ENCODE results near the gene LAT. TPM values are rescaled to one million over a fixed set of nuclear protein-coding genes. Genes with fewer than 3 reads are reported as not detected.

Gene LAT
- total and polyA plus RNA-seq, 7 donors = 1.4 to 26.2 (median 7.1) TPM

GRCh38 chr16:28986046-28986445 lies 1.2 kb downstream of the LAT start:
- peaks cover 0 to 4% (median 3%) of the 10 kb centered on the region in 4 donors for H3K9me3 ChIP-seq
- H3K27me3 ChIP-seq = no peaks in the 10 kb centered on the region
- intact Hi-C loops (cut with DNase I) = no loop called here
- TF ChIP-seq POLR2A (IDR thresholded peaks at IDR 0.05) (no peak), CTCF (IDR thresholded peaks at IDR 0.05) (no peak), POLR2AphosphoS5 (IDR thresholded peaks at IDR 0.05) (no peak), EP300 (IDR thresholded peaks at IDR 0.05) (no peak)
- H3K36me3 ChIP-seq = peaks cover 0 to 94% (median 40%) of the 10 kb centered on the region in 4 donors
- H3K27ac ChIP-seq = no peak overlapping the region
- no peak overlapping the region for H3K4me3 ChIP-seq
- no peaks in the 10 kb centered on the region for H3K4me1 ChIP-seq
- DNase-seq = no peak
- 82 to 93% methylated on average over 9 of the region's 9 CpGs for WGBS, 2 donors

GRCh38 chr16:28986492-28986891 lies 1.6 kb downstream of the LAT start:
- WGBS, 2 donors = 84 to 96% methylated on average over 13 of the region's 13 CpGs
- DNase-seq = no peak
- H3K9me3 ChIP-seq = peaks cover 0 to 4% (median 3%) of the 10 kb centered on the region in 4 donors
- TF ChIP-seq POLR2AphosphoS5 (IDR thresholded peaks at IDR 0.05) = no peak
- no peak for TF ChIP-seq EP300 (IDR thresholded peaks at IDR 0.05)
- no peak for TF ChIP-seq POLR2A (IDR thresholded peaks at IDR 0.05)
- TF ChIP-seq CTCF (IDR thresholded peaks at IDR 0.05) = no peak
- H3K36me3 ChIP-seq = peaks cover 0 to 89% (median 36%) of the 10 kb centered on the region in 4 donors
- no peak overlapping the region for H3K4me3 ChIP-seq
- intact Hi-C loops (cut with DNase I) = no loop called here
- H3K27ac ChIP-seq = no peak overlapping the region
- no peaks in the 10 kb centered on the region for H3K4me1 ChIP-seq
- H3K27me3 ChIP-seq = no peaks in the 10 kb centered on the region

GRCh38 chr16:28987170-28987853 lies 2.5 kb downstream of the LAT start:
- no peaks in the 10 kb centered on the region for H3K27me3 ChIP-seq
- H3K27ac ChIP-seq = no peak overlapping the region
- TF ChIP-seq CTCF (IDR thresholded peaks at IDR 0.05) (no peak), EP300 (IDR thresholded peaks at IDR 0.05) (no peak), POLR2AphosphoS5 (IDR thresholded peaks at IDR 0.05) (no peak), POLR2A (IDR thresholded peaks at IDR 0.05) (no peak)
- H3K9me3 ChIP-seq = peaks cover 0 to 4% (median 3%) of the 10 kb centered on the region in 4 donors
- peaks cover 0 to 81% (median 28%) of the 10 kb centered on the region in 4 donors for H3K36me3 ChIP-seq
- no peak overlapping the region for H3K4me3 ChIP-seq
- intact Hi-C loops (cut with DNase I) = no loop called here
- DNase-seq = no peak
- no peaks in the 10 kb centered on the region for H3K4me1 ChIP-seq
- 86 to 90% methylated on average over 4 of the region's 4 CpGs for WGBS, 2 donors

GRCh38 chr16:28989363-28989762 lies 4.5 kb downstream of the LAT start:
- Histone ChIP-seq H3K36me3 (peaks cover 0 to 60% (median 11%) of the 10 kb centered on the region in 4 donors), H3K27ac (no peak overlapping the region)
- intact Hi-C loops (cut with DNase I) = no loop called here

More at GRCh38 chr16:28989363-28989762, 4.5 kb downstream of the LAT start:
- WGBS, 2 donors = 93% methylated on average over 14 of the region's 14 CpGs
- Histone ChIP-seq H3K9me3 (peaks cover 0 to 4% (median 3%) of the 10 kb centered on the region in 4 donors), H3K4me3 (no peak overlapping the region), H3K4me1 (no peaks in the 10 kb centered on the region), H3K27me3 (no peaks in the 10 kb centered on the region)
- TF ChIP-seq EP300 (IDR thresholded peaks at IDR 0.05) (no peak), CTCF (IDR thresholded peaks at IDR 0.05) (no peak), POLR2AphosphoS5 (IDR thresholded peaks at IDR 0.05) (no peak), POLR2A (IDR thresholded peaks at IDR 0.05) (no peak)
- no peak for DNase-seq
